Stimulated activated naive CD8-positive, alpha-beta T cell treated with anti-CD3 and anti-CD28 coated beads, Interleukin-15, amount 100 ng/mL, for 72 hours (primary cell): ENCODE results near the gene CCDC7.
"Not testable (repeated sequence)": the region's sequence is repeated elsewhere in the genome, so short reads cannot be mapped to it uniquely, and the experiment has no call there.

Experiments used
- ATAC-seq: fragments of 150-1000 bp; cut with Tn5 transposase; 2 replicates; pipeline ENCODE4 v1.10.0; 2021; ENCODE audit warnings: mild to moderate bottlenecking, moderate library complexity
- DNase-seq, 2 donors: peaks; one replicate each; pipeline ENCODE4 v3.0.0; 2021 to 2022
- H3K27ac Mint-ChIP-seq, 2 donors: one replicate each; pipeline ENCODE4 v1.8.0; 2022; ENCODE audit warnings: mild to moderate bottlenecking in 2 of 2, mixed read lengths in 2 of 2, moderate library complexity in 2 of 2
- H3K27me3 Mint-ChIP-seq: one replicate; pipeline ENCODE4 v1.8.0; 2022; ENCODE audit warnings: mixed read lengths
- H3K4me1 Mint-ChIP-seq: one replicate; pipeline ENCODE4 v1.8.0; 2022; ENCODE audit warnings: mild to moderate bottlenecking, mixed read lengths
- H3K4me3 Mint-ChIP-seq, 2 donors: one replicate each; pipeline ENCODE4 v1.8.0; 2022; ENCODE audit warnings: mild to moderate bottlenecking in 2 of 2, mixed read lengths in 2 of 2, moderate library complexity in 1 of 2
- H3K9me3 Mint-ChIP-seq, 2 donors: one replicate each; pipeline ENCODE4 v1.8.0; 2022; ENCODE audit warnings: mixed read lengths in 2 of 2

The CCDC7 gene

GRCh38 chr10:32790483-32790882 is 344.5 kb downstream of the CCDC7 start:
- ATAC-seq, result no peak
- Mint-ChIP-seq H3K9me3 (peaks cover 5 to 9% of the 10 kb centered on the region in 2 donors), H3K27ac (no peak overlapping the region), H3K4me3 (no peak overlapping the region), H3K4me1 (no peaks in the 10 kb centered on the region), H3K27me3 (no peaks in the 10 kb centered on the region)
- DNase-seq, result no peak

GRCh38 chr10:32793033-32793432 is 347.1 kb downstream of the CCDC7 start:
- H3K4me1 Mint-ChIP-seq, result no peaks in the 10 kb centered on the region
- no peaks in the 10 kb centered on the region for H3K27me3 Mint-ChIP-seq
- no peak for DNase-seq

GRCh38 chr10:32795598-32796183 is 349.8 kb downstream of the CCDC7 start:
- Mint-ChIP-seq H3K27me3 (no peaks in the 10 kb centered on the region), H3K27ac (no peak overlapping the region)
- ATAC-seq, result no peak

More at GRCh38 chr10:32793033-32793432, 347.1 kb downstream of the CCDC7 start:
- Mint-ChIP-seq H3K27ac (no peak overlapping the region), H3K9me3 (no peaks in the 10 kb centered on the region), H3K4me3 (no peak overlapping the region)
- ATAC-seq, result no peak

GRCh38 chr10:32797393-32797792 is 351.5 kb downstream of the CCDC7 start:
- not testable (repeated sequence) for H3K4me3 Mint-ChIP-seq, H3K27ac Mint-ChIP-seq

More at GRCh38 chr10:32795598-32796183, 349.8 kb downstream of the CCDC7 start:
- no peak overlapping the region for H3K4me3 Mint-ChIP-seq
- no peaks in the 10 kb centered on the region for H3K9me3 Mint-ChIP-seq
- peak in 1 of 2 donors; percentile 5 for DNase-seq
- no peaks in the 10 kb centered on the region for H3K4me1 Mint-ChIP-seq

GRCh38 chr10:32846974-32847373 is 401.0 kb downstream of the CCDC7 start:
- Mint-ChIP-seq H3K9me3 (peaks cover 0 to under 1% of the 10 kb centered on the region in 2 donors), H3K4me3 (no peak overlapping the region), H3K27ac (no peak overlapping the region), H3K27me3 (no peaks in the 10 kb centered on the region), H3K4me1 (no peaks in the 10 kb centered on the region)
- no peak for DNase-seq
- no peak for ATAC-seq

More at GRCh38 chr10:32797393-32797792, 351.5 kb downstream of the CCDC7 start:
- H3K4me1 Mint-ChIP-seq, H3K27me3 Mint-ChIP-seq, DNase-seq, ATAC-seq: not testable (repeated sequence)
- H3K9me3 Mint-ChIP-seq, result peaks cover 0 to 12% of the 10 kb centered on the region in 2 donors

- H3K4me3 Mint-ChIP-seq, result no peak overlapping the region
- no peak overlapping the region for H3K27ac Mint-ChIP-seq
- H3K9me3 Mint-ChIP-seq, result no peaks in the 10 kb centered on the region
- H3K27me3 Mint-ChIP-seq, result no peaks in the 10 kb centered on the region
- ATAC-seq (no peak), DNase-seq (no peak)
- no peaks in the 10 kb centered on the region for H3K4me1 Mint-ChIP-seq
Observed at GRCh38 chr10:32851301-32851700, 405.4 kb downstream of the CCDC7 start.

GRCh38 chr10:32854435-32854834 is 408.5 kb downstream of the CCDC7 start:
- Mint-ChIP-seq H3K4me3 (no peak overlapping the region), H3K4me1 (no peaks in the 10 kb centered on the region), H3K27me3 (no peaks in the 10 kb centered on the region), H3K9me3 (peaks cover 6 to 11% of the 10 kb centered on the region in 2 donors), H3K27ac (no peak overlapping the region)
- ATAC-seq (no peak), DNase-seq (no peak)

GRCh38 chr10:32865170-32865569 is 419.2 kb downstream of the CCDC7 start:
- Mint-ChIP-seq H3K4me3 (no peak overlapping the region), H3K27me3 (no peaks in the 10 kb centered on the region), H3K27ac (no peak overlapping the region), H3K9me3 (peaks cover 0 to 2% of the 10 kb centered on the region in 2 donors), H3K4me1 (no peaks in the 10 kb centered on the region)
- no peak for ATAC-seq
- no peak for DNase-seq

GRCh38 chr10:32877915-32878314 is 432.0 kb downstream of the CCDC7 start:
- H3K4me1 Mint-ChIP-seq, result no peaks in the 10 kb centered on the region
- H3K4me3 Mint-ChIP-seq, result no peak overlapping the region
- peaks cover 6 to 11% of the 10 kb centered on the region in 2 donors for H3K9me3 Mint-ChIP-seq
- ATAC-seq (no peak), DNase-seq (no peak)
- no peak overlapping the region for H3K27ac Mint-ChIP-seq
- no peaks in the 10 kb centered on the region for H3K27me3 Mint-ChIP-seq

- Mint-ChIP-seq H3K9me3 (peaks cover 0 to 5% of the 10 kb centered on the region in 2 donors), H3K27me3 (no peaks in the 10 kb centered on the region), H3K4me1 (no peaks in the 10 kb centered on the region), H3K27ac (no peak overlapping the region), H3K4me3 (no peak overlapping the region)
- ATAC-seq, result no peak
- DNase-seq, result no peak
Observed at GRCh38 chr10:32878646-32879045, 432.7 kb downstream of the CCDC7 start.

GRCh38 chr10:32882076-32882475 is 436.1 kb downstream of the CCDC7 start:
- no peak overlapping the region for H3K4me3 Mint-ChIP-seq
- H3K27me3 Mint-ChIP-seq, result no peaks in the 10 kb centered on the region
- H3K27ac Mint-ChIP-seq, result no peak overlapping the region
- H3K4me1 Mint-ChIP-seq, result no peaks in the 10 kb centered on the region
- no peaks in the 10 kb centered on the region for H3K9me3 Mint-ChIP-seq
- ATAC-seq (no peak), DNase-seq (no peak)

GRCh38 chr10:32887481-32887880 is 441.5 kb downstream of the CCDC7 start:
- H3K27me3 Mint-ChIP-seq, result no peaks in the 10 kb centered on the region
- no peak overlapping the region for H3K27ac Mint-ChIP-seq
- H3K4me1 Mint-ChIP-seq, result peaks cover 5% of the 10 kb centered on the region
- ATAC-seq, result peak; percentile 20
- no peak for DNase-seq
- no peaks in the 10 kb centered on the region for H3K9me3 Mint-ChIP-seq
- H3K4me3 Mint-ChIP-seq, result no peak overlapping the region

- Mint-ChIP-seq H3K27ac (no peak overlapping the region), H3K4me1 (peaks cover 5% of the 10 kb centered on the region), H3K4me3 (no peak overlapping the region), H3K27me3 (no peaks in the 10 kb centered on the region), H3K9me3 (no peaks in the 10 kb centered on the region)
- DNase-seq (no peak), ATAC-seq (no peak)
Observed at GRCh38 chr10:32888161-32888927, 442.4 kb downstream of the CCDC7 start.

GRCh38 chr10:32889631-32890212 is 443.8 kb downstream of the CCDC7 start:
- DNase-seq (no peak), ATAC-seq (no peak)
- Mint-ChIP-seq H3K27me3 (no peaks in the 10 kb centered on the region), H3K9me3 (no peaks in the 10 kb centered on the region), H3K27ac (peak overlapping the region; percentile 30 to 51), H3K4me1 (peaks cover 5% of the 10 kb centered on the region), H3K4me3 (no peak overlapping the region)

GRCh38 chr10:32890444-32890843 is 444.5 kb downstream of the CCDC7 start:
- Mint-ChIP-seq H3K9me3 (no peaks in the 10 kb centered on the region), H3K4me1 (peaks cover 5% of the 10 kb centered on the region), H3K27ac (no peak overlapping the region), H3K4me3 (no peak overlapping the region), H3K27me3 (no peaks in the 10 kb centered on the region)
- ATAC-seq, result no peak
- no peak for DNase-seq

GRCh38 chr10:32891261-32891660 is 445.3 kb downstream of the CCDC7 start:
- no peak for DNase-seq
- no peak for ATAC-seq
- peaks cover 5% of the 10 kb centered on the region for H3K4me1 Mint-ChIP-seq
- H3K4me3 Mint-ChIP-seq, result no peak overlapping the region
- H3K9me3 Mint-ChIP-seq, result no peaks in the 10 kb centered on the region
- no peak overlapping the region for H3K27ac Mint-ChIP-seq
- H3K27me3 Mint-ChIP-seq, result no peaks in the 10 kb centered on the region
